SH-SY5Y (cell line): Measurements from ENCODE around the gene NISCH.

ENCODE experiments used
- GATA2 ChIP-seq: IDR thresholded peaks from 2 replicates; pipeline ENCODE4 v1.6.1; 2011; ENCODE audit warnings: mild to moderate bottlenecking, low read depth, low read length
- GATA3 ChIP-seq: IDR thresholded peaks from 2 replicates; pipeline ENCODE4 v1.6.1; 2011; ENCODE audit warnings: low read depth, mild to moderate bottlenecking, low read length, moderate library complexity

Gene NISCH

DNA sequence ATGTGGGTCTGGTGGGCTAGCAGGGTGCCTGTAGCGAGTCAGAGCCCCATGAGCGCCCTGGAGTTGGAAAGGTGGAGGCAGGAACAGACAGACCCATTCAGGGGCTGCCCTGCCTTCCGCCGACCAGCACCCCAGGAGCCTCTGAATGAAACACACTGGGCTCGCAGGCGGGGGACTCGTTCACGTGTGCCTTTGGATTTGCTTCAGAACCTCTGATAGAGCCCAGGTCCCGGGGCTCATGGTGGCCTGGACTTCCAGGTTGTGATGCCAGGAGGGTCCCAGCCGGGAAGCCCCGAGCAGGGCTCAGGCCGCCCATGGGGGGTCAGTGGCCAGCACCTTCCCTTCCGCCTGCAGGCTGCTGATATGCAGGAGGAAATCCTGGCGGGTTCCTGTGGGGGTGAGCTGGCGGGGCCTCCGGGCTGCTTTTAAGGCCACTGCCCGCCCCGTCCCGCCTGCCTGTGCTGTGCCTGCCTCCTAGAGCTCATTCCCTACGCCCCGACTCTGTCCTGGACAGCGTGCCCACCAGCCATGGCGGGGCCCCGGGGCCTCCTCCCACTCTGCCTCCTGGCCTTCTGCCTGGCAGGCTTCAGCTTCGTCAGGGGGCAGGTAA is 39.6 kb downstream of the NISCH start, which contains the start of gene STAB1:
Gene STAB1 (plus strand): TSS at position 453 of the 610 bp plus-strand sequence. CDS start 76 bp downstream, at position 529.
- TF ChIP-seq GATA3 (no peak), GATA2 (no peak)

DNA sequence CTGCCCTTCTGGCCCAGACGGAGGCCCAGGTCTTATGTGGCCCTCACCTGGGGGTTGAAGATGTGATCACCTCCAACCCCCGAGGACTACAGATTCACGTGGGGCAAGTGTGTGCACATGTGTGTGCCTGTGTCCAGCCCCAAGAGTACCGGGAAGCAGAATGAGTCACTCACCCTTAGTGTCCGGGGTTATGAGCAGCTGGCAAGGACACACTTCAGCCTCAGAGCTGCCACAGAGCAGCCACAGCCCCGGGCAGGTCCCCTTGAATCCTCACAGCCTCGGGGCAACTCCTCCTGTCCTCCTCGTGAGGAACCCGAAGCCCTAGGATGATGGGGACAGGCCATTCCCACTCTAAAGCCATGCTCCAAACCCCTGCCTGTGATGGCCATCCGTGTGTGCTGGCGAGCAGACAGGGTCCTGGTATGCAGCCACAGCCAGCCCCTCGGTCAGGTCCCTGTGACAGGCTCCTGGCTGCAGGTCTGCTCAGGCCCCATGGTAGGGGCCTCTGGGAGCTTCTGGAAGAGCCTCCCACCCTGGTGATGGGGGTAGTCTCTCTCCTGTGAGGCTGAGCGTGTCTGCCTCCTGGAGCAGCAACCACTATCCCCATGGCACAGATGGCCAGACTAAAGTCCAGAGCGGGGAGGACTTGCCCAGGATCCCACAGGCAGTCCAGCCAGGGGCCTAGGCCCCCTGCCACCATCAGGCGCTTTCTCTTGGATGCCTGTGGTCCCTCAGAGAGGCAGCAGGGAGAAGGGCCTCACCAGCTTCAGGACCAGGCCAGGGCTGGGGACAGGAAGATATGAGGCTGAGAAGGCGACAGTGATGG is 40.6 kb downstream of the NISCH start:
- TF ChIP-seq GATA2 (no peak), GATA3 (no peak)

DNA sequence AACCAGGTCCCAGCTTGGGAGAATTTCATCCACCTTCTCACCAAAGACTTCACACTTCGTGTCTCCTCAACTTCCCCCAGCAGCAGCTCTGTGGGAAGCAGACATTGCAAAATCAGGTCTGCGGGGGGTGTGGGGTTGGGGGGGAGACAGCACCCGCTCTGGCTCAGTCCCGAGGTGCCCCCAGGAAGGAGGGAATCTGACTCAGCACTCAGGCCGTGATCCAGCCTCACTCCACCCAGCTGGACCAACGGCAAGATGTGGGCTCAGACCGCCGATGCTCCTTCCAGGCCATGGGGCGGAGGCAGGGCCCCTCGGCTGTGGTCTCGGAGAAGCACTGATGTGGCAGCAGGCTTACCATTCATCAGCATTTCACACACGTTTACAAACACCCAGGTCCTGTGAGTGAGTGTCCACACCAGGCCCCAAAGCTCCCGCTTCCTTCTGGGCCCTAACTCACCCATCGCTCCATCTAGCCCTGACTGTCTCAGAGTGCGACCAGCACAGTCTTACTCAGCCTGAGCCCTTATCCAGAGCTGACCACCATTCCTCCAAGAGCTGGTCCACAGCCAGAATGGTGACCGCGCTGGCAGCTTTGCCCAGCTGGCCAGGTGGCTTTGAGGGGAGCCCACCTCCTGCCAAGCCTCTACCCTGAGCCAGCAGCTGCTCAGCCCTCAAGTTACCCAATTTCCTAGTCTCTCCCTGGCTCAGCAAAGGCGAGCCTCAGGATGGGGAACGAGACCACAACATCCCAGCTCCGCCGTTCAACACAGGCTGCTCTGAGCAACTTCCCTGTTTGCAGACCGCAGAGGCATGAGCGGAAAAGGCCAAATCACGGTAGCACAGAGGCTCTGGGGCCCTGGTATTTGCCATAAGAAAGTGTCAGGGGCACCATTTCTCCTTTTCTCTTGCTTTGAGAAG is 43.0 kb downstream of the NISCH start:
- TF ChIP-seq GATA3 (no peak), GATA2 (no peak)

DNA sequence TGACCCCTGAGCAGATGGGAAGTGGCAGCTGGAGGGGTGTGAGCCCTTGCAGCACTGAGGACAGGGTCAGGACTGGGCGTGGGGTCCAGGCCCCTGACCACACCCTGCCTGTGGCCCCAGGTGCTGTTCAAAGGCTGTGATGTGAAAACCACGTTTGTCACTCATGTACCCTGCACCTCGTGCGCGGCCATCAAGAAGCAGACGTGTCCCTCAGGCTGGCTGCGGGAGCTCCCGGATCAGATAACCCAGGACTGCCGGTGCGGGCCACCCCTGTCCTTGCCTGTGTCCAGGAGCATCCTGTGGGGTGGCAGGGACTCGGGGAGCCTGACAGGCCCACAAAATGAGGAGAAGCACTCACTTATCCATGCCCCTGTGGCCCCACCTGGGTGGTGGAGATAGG is 45.6 kb downstream of the NISCH start:
- TF ChIP-seq GATA2 = no peak

DNA sequence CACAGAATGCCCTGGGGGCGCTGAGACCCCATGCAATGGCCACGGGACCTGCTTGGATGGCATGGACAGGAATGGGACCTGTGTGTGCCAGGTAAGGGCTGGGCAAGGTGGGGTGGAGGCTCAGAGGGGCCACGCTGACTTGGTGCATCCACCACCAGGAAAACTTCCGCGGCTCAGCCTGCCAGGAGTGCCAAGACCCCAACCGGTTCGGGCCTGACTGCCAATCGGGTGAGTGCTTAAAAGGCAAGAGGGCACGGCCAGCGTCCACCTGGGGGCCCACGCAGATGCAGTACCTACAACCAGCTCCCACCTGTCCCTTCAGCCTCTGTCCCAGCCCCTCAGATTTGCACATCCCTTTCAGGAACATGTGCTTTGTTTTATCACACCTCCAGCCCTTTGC is 46.6 kb downstream of the NISCH start:
- TF ChIP-seq GATA2 (no peak), GATA3 (no peak)

DNA sequence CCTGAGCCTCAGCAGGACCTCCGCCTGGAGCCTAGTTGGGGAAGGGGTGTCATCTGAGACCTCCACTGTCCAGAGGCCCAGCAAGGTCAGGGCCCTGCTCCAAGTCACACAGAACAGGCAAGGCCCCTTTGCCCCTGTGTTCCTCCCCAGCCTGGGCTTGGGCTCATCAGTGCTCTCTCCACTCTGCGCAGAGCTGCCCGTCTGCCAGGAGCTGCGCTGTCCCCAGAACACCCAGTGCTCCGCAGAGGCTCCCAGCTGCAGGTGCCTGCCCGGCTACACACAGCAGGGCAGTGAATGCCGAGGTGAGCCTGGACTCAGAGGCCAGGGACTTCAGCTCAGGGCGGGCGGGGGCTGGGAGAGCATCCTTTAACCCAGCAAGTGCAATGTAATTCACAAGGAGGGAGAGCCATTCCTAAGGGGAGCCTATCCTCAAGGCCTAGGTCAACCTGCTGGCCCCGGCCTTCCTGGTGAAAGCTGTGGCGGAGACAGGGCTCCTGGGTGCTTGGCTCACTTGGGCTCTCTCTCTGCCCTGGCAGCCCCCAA is 47.5 kb downstream of the NISCH start:
- no peak for TF ChIP-seq GATA3
- no peak for TF ChIP-seq GATA2

DNA sequence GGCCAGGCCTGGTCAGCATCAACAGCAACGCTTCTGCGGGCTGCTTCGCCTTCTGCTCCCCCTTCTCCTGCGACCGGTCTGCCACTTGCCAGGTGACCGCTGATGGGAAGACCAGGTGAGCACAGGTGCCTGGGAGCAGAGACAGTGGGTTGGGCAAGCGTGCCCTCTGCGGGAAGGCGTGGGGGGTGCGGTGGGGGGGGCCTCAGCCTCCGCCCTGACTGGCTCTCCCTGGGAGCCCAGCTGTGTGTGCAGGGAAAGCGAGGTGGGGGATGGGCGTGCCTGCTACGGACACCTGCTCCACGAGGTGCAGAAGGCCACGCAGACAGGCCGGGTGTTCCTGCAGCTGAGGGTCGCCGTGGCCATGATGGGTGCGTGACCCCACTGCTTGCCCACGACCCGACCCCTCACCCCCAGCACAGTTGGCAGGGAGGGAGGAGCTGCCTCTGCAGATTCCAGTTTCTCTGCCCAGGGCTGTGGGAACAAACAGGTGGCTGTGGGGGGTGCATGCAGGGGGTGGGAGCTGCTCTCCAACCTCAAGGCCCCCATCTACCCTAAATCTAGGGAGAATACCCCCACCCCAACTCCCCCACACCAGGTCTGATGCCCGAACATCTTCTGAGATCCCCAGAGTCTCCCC is 48.5 kb downstream of the NISCH start:
- TF ChIP-seq GATA2 = no peak
- TF ChIP-seq GATA3 = no peak

DNA sequence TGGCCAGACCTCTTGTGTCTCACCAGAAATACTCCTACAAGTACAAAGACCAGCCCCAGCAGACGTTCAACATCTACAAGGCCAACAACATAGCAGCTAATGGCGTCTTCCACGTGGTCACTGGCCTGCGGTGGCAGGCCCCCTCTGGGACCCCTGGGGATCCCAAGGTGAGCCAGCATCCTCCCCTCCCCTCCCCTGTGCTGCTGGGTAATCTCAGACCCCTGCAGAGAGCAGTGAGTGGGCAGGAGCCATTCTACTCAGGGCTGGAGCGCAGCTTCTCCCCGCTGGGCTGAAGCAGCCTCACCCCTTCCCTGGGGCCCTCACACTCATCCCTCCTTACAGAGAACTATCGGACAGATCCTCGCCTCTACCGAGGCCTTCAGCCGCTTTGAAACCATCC is 49.6 kb downstream of the NISCH start:
- TF ChIP-seq GATA3 (no peak), GATA2 (no peak)

DNA sequence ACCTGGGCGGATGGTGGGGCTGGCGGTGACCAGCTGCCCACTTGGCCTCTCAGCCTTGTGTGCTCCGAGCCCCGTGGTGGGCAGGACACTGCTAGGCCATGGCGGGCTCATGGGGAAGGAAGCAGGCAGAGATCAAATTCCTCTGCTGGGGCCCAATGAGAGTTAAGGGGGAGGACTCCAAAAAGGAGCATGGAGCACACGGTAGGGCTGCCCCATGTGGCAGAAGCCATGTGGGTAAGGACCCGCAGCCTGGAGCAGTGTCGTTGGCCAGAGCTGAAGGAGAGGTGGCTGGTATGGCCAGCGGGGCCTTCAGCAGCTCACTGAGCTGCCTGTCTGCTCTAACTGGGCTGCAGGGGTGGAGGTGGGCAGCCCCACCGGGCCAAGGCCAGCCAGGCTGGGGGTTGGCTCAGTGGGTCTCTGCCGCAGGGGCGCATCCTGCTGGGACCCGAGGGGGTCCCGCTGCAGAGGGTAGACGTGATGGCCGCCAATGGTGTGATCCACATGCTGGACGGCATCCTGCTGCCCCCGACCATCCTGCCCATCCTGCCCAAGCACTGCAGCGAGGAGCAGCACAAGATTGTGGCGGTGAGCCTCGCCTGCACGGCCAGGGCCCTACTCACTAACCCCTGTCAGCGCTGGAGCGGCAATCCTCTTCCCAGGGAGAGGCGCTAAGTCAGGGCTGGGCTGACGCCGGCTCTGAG is 51.0 kb downstream of the NISCH start:
- TF ChIP-seq GATA3 (no peak), GATA2 (no peak)

DNA sequence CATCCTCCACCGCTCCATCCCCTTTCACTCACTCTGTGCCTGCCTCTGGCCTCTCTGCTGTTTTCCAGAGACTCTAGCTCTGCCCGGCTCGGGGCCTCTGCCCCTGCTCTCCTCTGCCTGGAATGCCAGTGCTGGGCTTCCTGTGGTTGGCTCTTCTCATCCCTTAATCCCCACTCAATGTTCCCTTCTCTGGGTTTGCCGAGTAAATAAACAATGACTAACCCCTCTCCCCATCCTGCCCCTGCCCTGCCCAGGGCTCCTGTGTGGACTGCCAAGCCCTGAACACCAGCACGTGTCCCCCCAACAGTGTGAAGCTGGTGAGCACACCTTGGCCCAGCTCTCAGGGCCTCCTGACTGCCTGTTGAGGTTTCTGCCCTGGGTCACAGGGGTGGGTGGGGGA is 52.0 kb downstream of the NISCH start:
- no peak for TF ChIP-seq GATA2

DNA sequence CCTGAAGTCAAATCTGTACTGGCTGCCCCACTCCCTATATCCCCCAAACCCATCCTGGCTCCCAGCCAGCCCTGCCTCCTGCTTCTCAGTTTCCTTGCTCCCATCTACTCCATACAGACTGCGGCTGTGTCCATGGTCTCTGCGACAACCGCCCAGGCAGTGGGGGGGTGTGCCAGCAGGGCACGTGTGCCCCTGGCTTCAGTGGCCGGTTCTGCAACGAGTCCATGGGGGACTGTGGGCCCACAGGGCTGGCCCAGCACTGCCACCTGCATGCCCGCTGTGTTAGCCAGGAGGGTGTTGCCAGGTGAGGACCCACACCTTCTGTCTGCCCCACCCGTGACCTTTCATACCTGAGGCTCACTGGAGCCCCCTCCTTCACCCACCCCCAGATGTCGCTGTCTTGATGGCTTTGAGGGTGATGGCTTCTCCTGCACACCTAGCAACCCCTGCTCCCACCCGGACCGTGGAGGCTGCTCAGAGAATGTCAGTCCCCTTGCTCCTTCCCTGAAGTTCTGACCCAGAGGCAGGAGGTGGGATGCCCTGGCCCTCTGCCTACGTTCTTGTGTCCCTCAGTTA is 54.4 kb downstream of the NISCH start:
- TF ChIP-seq GATA2 (no peak), GATA3 (no peak)

DNA sequence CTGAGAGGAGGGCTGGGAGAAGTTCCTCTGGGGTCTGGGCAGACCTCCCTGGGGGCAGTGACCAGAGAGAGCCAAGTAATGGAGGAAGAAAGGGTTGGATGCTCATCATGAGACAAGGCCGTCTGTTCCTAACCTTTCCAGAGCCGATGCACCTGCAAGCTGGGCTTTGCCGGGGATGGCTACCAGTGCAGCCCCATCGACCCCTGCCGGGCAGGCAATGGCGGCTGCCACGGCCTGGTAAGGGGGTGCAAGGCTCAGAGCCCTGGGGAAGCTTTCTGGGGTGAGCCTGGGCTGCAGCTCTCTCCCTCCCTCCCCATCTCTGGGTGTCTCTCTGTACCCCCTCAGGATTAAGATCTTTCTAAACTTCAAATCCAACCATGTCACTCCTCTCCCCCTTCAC is 56.1 kb downstream of the NISCH start:
- no peak for TF ChIP-seq GATA3
- no peak for TF ChIP-seq GATA2

DNA sequence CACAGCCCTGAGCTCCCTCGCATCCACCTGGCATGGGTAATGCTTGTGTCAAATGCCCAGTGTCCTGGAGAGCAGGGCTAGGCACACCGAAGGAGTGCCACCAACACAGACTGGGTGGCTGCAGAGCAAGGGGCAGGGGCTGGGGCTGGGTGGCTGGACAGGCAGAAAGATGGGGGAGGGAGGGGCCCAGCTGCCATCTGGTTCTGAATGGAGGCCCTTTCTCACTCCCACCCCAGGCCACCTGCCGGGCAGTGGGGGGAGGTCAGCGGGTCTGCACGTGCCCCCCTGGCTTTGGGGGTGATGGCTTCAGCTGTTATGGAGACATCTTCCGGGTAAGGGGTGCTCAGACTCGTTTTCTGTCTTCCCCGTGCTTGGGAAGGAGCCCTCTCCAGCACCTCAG is 56.7 kb downstream of the NISCH start:
- TF ChIP-seq GATA3 = no peak

DNA sequence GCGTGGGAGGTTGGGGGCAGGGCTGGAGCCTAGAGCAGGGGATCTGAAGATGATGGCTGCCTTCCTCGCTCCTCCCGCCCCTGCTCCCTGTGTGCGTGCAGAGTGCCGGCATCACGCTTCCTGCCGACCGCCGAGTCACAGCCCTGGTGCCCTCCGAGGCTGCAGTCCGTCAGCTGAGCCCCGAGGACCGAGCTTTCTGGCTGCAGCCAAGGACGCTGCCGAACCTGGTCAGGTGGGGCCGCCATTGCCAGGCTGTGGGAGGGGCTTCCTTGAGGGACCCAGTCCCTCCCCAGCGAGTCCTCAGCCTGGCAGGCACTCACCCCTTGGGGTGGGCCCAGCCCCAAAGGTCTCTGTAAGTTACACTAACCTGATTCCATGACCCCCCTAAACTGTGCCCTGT is 57.3 kb downstream of the NISCH start:
- no peak for TF ChIP-seq GATA2
- TF ChIP-seq GATA3 = no peak
